ENCODE data around the gene ARHGEF5. TPM values are rescaled to one million over a fixed set of nuclear protein-coding genes. Genes with fewer than 3 reads are reported as not detected.
"Not testable (repeated sequence)": the region's sequence is repeated elsewhere in the genome, so short reads cannot be mapped to it uniquely, and the experiment has no call there.

The ARHGEF5 gene
- total RNA-seq, 2 experiments from 2014 or later = 15.4 to 17.6 TPM

GRCh38 chr7:144410441-144410840, 55.2 kb downstream of the ARHGEF5 start:
- no peak overlapping the region for H3K27ac Mint-ChIP-seq
- no peaks in the 10 kb centered on the region for H3K36me3 Mint-ChIP-seq (ENCODE audit: low read depth)
- no peaks in the 10 kb centered on the region for H3K4me1 Mint-ChIP-seq (ENCODE audit: low read depth)
- intact Hi-C loops (cut with micrococcal nuclease) = no loop called here
- H3K4me3 Mint-ChIP-seq = no peak overlapping the region
- CTCF ChIA-PET = interaction anchor here (1.0 to 1.1 kb wide), 2 partner anchors 18 to 27 kb away, joined by 3 to 6 read pairs; no protein-coding TSS in a partner anchor
- no peak for DNase-seq
- no peaks in the 10 kb centered on the region for H3K9me3 Mint-ChIP-seq
- peaks cover 5% of the 10 kb centered on the region for H3K27me3 Mint-ChIP-seq (ENCODE audit: low read depth)

GRCh38 chr7:144414815-144415214, 59.6 kb downstream of the ARHGEF5 start:
- Mint-ChIP-seq H3K27ac (no peak overlapping the region), H3K27me3 (ENCODE audit: low read depth) (peaks cover 7% of the 10 kb centered on the region), H3K36me3 (ENCODE audit: low read depth) (no peaks in the 10 kb centered on the region), H3K4me1 (ENCODE audit: low read depth) (no peaks in the 10 kb centered on the region), H3K9me3 (peaks cover 5% of the 10 kb centered on the region), H3K4me3 (no peak overlapping the region)
- CTCF ChIA-PET = no interaction called here
- intact Hi-C loops (cut with micrococcal nuclease) = no loop called here
- DNase-seq = no peak

GRCh38 chr7:144415858-144416257, 60.7 kb downstream of the ARHGEF5 start:
- CTCF ChIA-PET = no interaction called here
- intact Hi-C loops (cut with micrococcal nuclease) = no loop called here
- H3K36me3 Mint-ChIP-seq (ENCODE audit: low read depth) = no peaks in the 10 kb centered on the region
- H3K4me3 Mint-ChIP-seq = no peak overlapping the region
- no peaks in the 10 kb centered on the region for H3K4me1 Mint-ChIP-seq (ENCODE audit: low read depth)
- H3K27ac Mint-ChIP-seq = no peak overlapping the region
- peaks cover 7% of the 10 kb centered on the region for H3K27me3 Mint-ChIP-seq (ENCODE audit: low read depth)
- no peak for DNase-seq
- H3K9me3 Mint-ChIP-seq = peaks cover 5% of the 10 kb centered on the region

- Mint-ChIP-seq H3K9me3 (peaks cover 5% of the 10 kb centered on the region), H3K4me3 (no peak overlapping the region), H3K27ac (no peak overlapping the region), H3K4me1 (ENCODE audit: low read depth) (no peaks in the 10 kb centered on the region), H3K27me3 (ENCODE audit: low read depth) (peaks cover 7% of the 10 kb centered on the region), H3K36me3 (ENCODE audit: low read depth) (no peaks in the 10 kb centered on the region)
- intact Hi-C loops (cut with micrococcal nuclease) = no loop called here
- CTCF ChIA-PET = no interaction called here
- no peak for DNase-seq
Observed at GRCh38 chr7:144416341-144416740, 61.1 kb downstream of the ARHGEF5 start.

- H3K27ac Mint-ChIP-seq; intact Hi-C loops (cut with micrococcal nuclease); H3K4me3 Mint-ChIP-seq; H3K9me3 Mint-ChIP-seq; H3K36me3 Mint-ChIP-seq (ENCODE audit: low read depth); H3K4me1 Mint-ChIP-seq (ENCODE audit: low read depth); DNase-seq; CTCF ChIA-PET; H3K27me3 Mint-ChIP-seq (ENCODE audit: low read depth): not testable (repeated sequence)
Observed at GRCh38 chr7:144418931-144419330, 63.7 kb downstream of the ARHGEF5 start.

GRCh38 chr7:144427539-144427938, 72.3 kb downstream of the ARHGEF5 start:
- H3K27ac Mint-ChIP-seq; CTCF ChIA-PET; intact Hi-C loops (cut with micrococcal nuclease); H3K4me3 Mint-ChIP-seq; DNase-seq; H3K4me1 Mint-ChIP-seq (ENCODE audit: low read depth); H3K36me3 Mint-ChIP-seq (ENCODE audit: low read depth); H3K27me3 Mint-ChIP-seq (ENCODE audit: low read depth): not testable (repeated sequence)
- peaks cover 32% of the 10 kb centered on the region for H3K9me3 Mint-ChIP-seq

- DNase-seq = no peak
- Mint-ChIP-seq H3K27ac (no peak overlapping the region), H3K4me1 (ENCODE audit: low read depth) (no peaks in the 10 kb centered on the region), H3K36me3 (ENCODE audit: low read depth) (peaks cover 7% of the 10 kb centered on the region), H3K4me3 (no peak overlapping the region), H3K9me3 (peaks cover 32% of the 10 kb centered on the region), H3K27me3 (ENCODE audit: low read depth) (no peaks in the 10 kb centered on the region)
- CTCF ChIA-PET = no interaction called here
- intact Hi-C loops (cut with micrococcal nuclease) = no loop called here
Observed at GRCh38 chr7:144428431-144428830, 73.2 kb downstream of the ARHGEF5 start.

Other genes with a start within 250 kb of the ARHGEF5 start
- not detected for gene OR2A2, start 245.8 kb upstream of the ARHGEF5 start, total RNA-seq
- not detected for gene OR2A14, start 232.2 kb upstream of the ARHGEF5 start, total RNA-seq
- 1 to 10 TPM; 1.5 to 2.2 TPM for gene CTAGE4, start 171.9 kb upstream of the ARHGEF5 start, total RNA-seq
- 1 to 10 TPM; 6.5 to 7.6 TPM for gene ARHGEF35, start 159.6 kb upstream of the ARHGEF5 start, total RNA-seq
- not detected for gene OR2A42, start 115.8 kb upstream of the ARHGEF5 start, total RNA-seq
- gene OR2A7, start 90.6 kb upstream of the ARHGEF5 start, total RNA-seq = 1 to 10 TPM; 1.2 to 1.6 TPM
- 1 to 10 TPM; 1.3 to 1.5 TPM for gene CTAGE8, start 86.1 kb upstream of the ARHGEF5 start, total RNA-seq
- gene OR2A1, start 43.0 kb upstream of the ARHGEF5 start, total RNA-seq = not detected
- gene NOBOX, start 48.3 kb downstream of the ARHGEF5 start, total RNA-seq = not detected